GM19043 (cell line): ENCODE measurements around the gene CMKLR1.

Experiments
- ATAC-seq: cut with Tn5 transposase; IDR thresholded peaks from one replicate; pipeline ENCODE4 v1.9.1; 2021; ENCODE audit warnings: low read depth; ENCODE audit not compliant: unreplicated experiment

Gene CMKLR1

DNA sequence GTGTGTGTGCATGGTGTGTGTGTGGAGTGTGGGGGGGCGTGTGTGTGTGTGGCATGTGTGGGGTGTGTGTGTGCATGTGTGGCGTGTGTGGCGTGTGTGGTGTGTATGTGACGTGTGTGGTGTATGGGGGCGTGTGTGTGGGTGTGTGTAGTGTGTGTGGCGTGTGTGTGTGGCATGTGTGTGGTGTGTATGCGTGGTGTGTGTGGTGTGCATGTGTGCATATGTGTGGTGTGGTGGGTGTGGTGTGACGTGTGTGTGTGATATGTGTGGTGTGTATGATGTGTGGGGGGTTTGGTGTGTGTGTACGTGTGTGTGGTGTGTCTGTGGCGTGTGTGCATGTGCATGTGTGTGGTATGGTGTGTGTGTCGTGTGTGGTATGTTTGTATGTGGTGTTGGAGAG, 24.1 kb upstream of the CMKLR1 start:
- no peak for ATAC-seq

GRCh38 chr12:108361606-108362005, 22.5 kb upstream of the CMKLR1 start:
- no peak for ATAC-seq

- ATAC-seq, result peak; percentile 67
Measured at GRCh38 chr12:108360487-108360886, 21.4 kb upstream of the CMKLR1 start.

DNA sequence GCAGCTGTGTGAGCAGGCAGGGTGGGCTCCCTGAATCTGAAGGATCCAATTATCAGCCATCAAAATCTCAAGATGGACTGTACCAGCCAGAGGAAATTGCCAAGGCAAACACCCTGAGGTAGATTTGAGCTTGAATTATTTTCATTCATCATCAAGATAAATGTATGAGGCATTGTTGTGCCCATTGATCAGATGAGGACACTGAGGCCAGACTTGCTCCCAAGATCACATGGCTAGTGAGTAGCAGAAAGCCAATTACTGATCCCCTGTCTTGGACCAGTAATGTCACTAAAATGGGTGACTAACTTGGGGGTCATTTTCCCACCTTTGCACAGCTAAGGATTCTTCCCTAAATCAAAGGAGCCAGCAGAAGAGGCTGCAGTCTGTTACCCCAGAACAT, 20.9 kb upstream of the CMKLR1 start:
- no peak for ATAC-seq

- no peak for ATAC-seq
Measured at GRCh38 chr12:108358580-108358965, 19.5 kb upstream of the CMKLR1 start.

- ATAC-seq, result no peak
Measured at GRCh38 chr12:108357834-108358579, 18.9 kb upstream of the CMKLR1 start.

- ATAC-seq, result no peak
Measured at GRCh38 chr12:108356835-108357806, 18.0 kb upstream of the CMKLR1 start.

- no peak for ATAC-seq
Measured at GRCh38 chr12:108355069-108355468, 16.0 kb upstream of the CMKLR1 start.

- ATAC-seq, result no peak
Measured at GRCh38 chr12:108352591-108352990, 13.5 kb upstream of the CMKLR1 start.

- no peak for ATAC-seq
Measured at GRCh38 chr12:108350511-108350910, 11.4 kb upstream of the CMKLR1 start.

GRCh38 chr12:108349278-108349688, 10.2 kb upstream of the CMKLR1 start:
- no peak for ATAC-seq

GRCh38 chr12:108348842-108349241, 9.7 kb upstream of the CMKLR1 start:
- ATAC-seq, result no peak

GRCh38 chr12:108346727-108347710, 7.9 kb upstream of the CMKLR1 start:
- no peak for ATAC-seq

- no peak for ATAC-seq
Measured at GRCh38 chr12:108345716-108346633, 6.9 kb upstream of the CMKLR1 start.

DNA sequence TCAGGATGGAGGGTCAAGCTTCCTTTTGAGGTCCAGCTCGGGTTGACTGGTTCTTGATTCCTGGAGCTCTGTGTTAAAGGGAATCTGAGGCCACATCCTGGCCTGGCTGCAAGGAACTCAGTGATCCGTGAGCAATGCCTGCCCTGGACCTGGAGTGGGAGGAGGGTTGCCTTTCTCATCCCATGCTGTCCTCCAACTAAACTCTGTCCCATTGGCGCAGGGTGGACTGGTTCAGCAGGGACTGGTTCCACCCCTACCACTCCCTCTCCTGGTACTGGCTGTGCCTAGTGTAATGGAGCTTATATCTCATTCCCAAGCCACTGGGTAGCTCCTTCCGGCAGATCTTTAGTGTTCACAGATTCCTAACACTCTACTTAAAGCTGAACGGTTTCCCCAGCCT, 3.9 kb upstream of the CMKLR1 start:
- ATAC-seq, result no peak

DNA sequence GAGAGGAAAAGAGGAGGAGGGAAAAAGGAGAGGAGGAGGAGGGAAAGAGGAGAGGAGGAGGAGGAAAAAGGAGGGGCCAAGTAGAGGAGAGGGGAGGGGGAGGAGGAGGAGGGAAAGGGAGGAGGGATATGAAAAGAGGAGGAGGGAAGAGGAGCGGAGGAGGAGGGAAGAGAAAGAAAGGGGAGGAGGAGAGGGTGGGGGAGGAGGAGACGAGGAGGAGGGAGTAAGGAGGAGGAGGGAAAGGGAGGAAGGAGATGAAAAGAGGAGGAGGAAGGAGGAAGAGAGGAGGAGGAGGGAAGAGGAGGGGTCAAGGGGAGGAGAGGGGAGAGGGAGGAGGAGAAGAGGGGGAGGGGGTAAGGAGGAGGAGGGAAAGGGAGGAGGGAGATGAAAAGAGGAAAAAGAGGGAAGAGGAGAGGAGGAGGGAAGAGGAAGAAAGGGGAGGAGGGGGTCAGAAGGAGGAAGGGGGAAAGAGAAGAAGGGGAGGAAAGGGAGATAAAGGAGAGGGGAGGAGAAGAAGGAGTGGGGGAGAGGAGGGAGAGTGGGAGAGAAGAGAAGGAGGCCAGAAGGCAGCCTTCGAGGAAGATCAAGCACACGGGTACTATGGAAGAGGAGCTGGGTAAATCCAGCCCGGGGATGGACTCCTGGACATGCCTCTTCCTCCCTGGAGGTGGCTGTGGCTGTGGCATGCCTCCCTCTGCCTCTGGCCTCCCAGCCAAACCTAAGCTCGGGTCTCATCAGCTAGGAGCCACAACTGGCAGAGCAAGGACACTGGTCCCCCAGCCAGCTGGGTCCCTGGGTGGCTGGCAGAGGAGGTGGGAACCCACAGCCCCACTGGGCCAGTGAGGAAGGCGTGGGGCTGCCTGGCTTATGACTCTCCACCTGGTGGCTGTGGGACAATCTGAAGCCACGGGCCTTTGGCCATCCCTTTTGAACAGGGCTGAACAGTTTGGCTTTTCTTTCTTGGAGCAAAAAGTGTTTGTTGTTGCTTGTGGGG, 3.0 kb upstream of the CMKLR1 start:
- ATAC-seq, result no peak

DNA sequence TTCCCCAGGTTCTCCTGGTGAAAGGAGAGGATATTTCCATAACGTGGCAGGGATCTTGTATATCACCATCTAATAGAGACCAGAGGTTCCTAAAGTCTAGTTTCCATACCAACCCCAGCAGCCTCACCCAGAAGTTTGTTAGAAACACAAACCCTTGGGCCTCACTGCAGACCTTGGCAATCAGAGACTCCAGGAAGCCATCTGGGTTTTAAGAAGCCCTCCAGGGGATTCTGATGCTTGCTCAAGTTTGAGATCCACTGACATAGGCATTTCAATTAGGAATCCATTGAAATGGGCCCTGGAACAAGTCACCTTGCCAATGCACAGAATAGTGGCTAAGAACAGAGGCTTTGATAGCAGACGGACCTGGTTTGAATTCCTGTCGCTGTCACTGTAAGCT, 2.2 kb upstream of the CMKLR1 start:
- ATAC-seq, result no peak

DNA sequence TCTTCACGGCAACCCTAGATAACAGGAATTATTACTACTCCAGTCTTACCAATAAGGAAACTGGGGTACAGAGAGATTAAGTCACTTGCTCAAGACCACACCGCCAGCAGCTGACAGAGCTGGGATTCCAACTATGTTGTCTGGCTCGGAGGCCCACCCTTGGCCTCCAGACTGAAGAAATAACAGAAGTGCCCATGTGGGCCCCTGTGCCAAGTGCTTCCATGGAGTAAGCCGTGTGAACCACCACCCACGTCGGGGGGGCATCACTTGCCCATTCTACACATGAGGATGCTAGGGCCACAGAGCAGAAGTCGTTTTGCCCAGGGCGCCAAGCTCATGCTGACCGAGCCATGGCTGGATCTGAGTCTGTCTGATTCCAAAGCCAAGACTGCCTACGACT, 926 bp upstream of the CMKLR1 start:
- ATAC-seq, result no peak
